ENCODE data around the gene PRAMEF33.
"Not testable (repeated sequence)": the region's sequence is repeated elsewhere in the genome, so short reads cannot be mapped to it uniquely, and the experiment has no call there.

Gene PRAMEF33

GRCh38 chr1:13303239-13303638 lies at the start of gene PRAMEF33:
TSS of gene PRAMEF33 (plus strand) at chr1:13303539. CDS start at chr1:13305955, 2,416 bp downstream.
- DNase-seq (ENCODE audit: low read depth in 2 of 2), result not testable (repeated sequence)

GRCh38 chr1:13253898-13254297 lies 49.4 kb upstream of the PRAMEF33 start, which contains the start of gene PRAMEF5:
TSS of gene PRAMEF5 (plus strand) at chr1:13254198. CDS start at chr1:13259269, 5,071 bp downstream.
- not testable (repeated sequence) for DNase-seq (ENCODE audit: low read depth in 2 of 2)

- DNase-seq (ENCODE audit: low read depth in 2 of 2), result not testable (repeated sequence)
These were observed 38.2 kb upstream of the PRAMEF33 start for GRCh38 chr1:13265124-13265523.

GRCh38 chr1:13277016-13277415 lies 26.3 kb upstream of the PRAMEF33 start:
- DNase-seq (ENCODE audit: low read depth in 2 of 2), result not testable (repeated sequence)

GRCh38 chr1:13279617-13280016 lies 23.7 kb upstream of the PRAMEF33 start:
- DNase-seq (ENCODE audit: low read depth in 2 of 2), result not testable (repeated sequence)

GRCh38 chr1:13285037-13285436 lies 18.3 kb upstream of the PRAMEF33 start, which contains the start of gene PRAMEF8:
TSS of gene PRAMEF8 (minus strand) at chr1:13285137. CDS start at chr1:13284091, 1,046 bp downstream.
- not testable (repeated sequence) for DNase-seq (ENCODE audit: low read depth in 2 of 2)

- not testable (repeated sequence) for DNase-seq (ENCODE audit: low read depth in 2 of 2)
These were observed 14.3 kb upstream of the PRAMEF33 start for GRCh38 chr1:13289030-13289429.

GRCh38 chr1:13297216-13297931 lies 6.0 kb upstream of the PRAMEF33 start:
- DNase-seq (ENCODE audit: low read depth in 2 of 2), result not testable (repeated sequence)

GRCh38 chr1:13298699-13299098 lies 4.6 kb upstream of the PRAMEF33 start:
- DNase-seq (ENCODE audit: low read depth in 2 of 2), result not testable (repeated sequence)

GRCh38 chr1:13302197-13302596 lies 1.1 kb upstream of the PRAMEF33 start:
- not testable (repeated sequence) for DNase-seq (ENCODE audit: low read depth in 2 of 2)

GRCh38 chr1:13315281-13315680 lies 11.9 kb downstream of the PRAMEF33 start, which contains the start of gene PRAMEF15:
TSS of gene PRAMEF15 (plus strand) at chr1:13315581. CDS start at chr1:13318408, 2,827 bp downstream.
- not testable (repeated sequence) for DNase-seq (ENCODE audit: low read depth in 2 of 2)

GRCh38 chr1:13342496-13342895 lies 39.2 kb downstream of the PRAMEF33 start:
- DNase-seq (ENCODE audit: low read depth in 2 of 2), result not testable (repeated sequence)

- not testable (repeated sequence) for DNase-seq (ENCODE audit: low read depth in 2 of 2)
These were observed 43.7 kb downstream of the PRAMEF33 start, which contains the start of gene PRAMEF14 for GRCh38 chr1:13347034-13347433. TSS of gene PRAMEF14 (minus strand) at chr1:13347134. CDS start at chr1:13345314, 1,820 bp downstream.

- DNase-seq (ENCODE audit: low read depth in 2 of 2), result not testable (repeated sequence)
These were observed 50.1 kb downstream of the PRAMEF33 start for GRCh38 chr1:13353476-13353875.

- not testable (repeated sequence) for DNase-seq (ENCODE audit: low read depth in 2 of 2)
These were observed 51.1 kb downstream of the PRAMEF33 start for GRCh38 chr1:13354475-13354874.

- DNase-seq (ENCODE audit: low read depth in 2 of 2), result not testable (repeated sequence)
These were observed 53.4 kb downstream of the PRAMEF33 start for GRCh38 chr1:13356774-13357173.
